ENCODE data around the gene RPL34. TPM values are rescaled to one million over a fixed set of nuclear protein-coding genes. Genes with fewer than 3 reads are reported as not detected.

Gene RPL34
- total RNA-seq, 3 donors from 2014 or later (not counting 1 experiment from before 2014, with no cell fraction given): 1,002 to 1,285 (median 1,229) TPM

- Mint-ChIP-seq H3K4me1 (no peaks in the 10 kb centered on the region), H3K27ac (no peak overlapping the region), H3K36me3 (peaks cover 20% of the 10 kb centered on the region), H3K27me3 (ENCODE audit: low read depth in 2 of 2) (no peaks in the 10 kb centered on the region), H3K9me3 (no peaks in the 10 kb centered on the region), H3K4me3 (no peak overlapping the region)
- Histone ChIP-seq H3K27me3 (ENCODE audit: control insufficient read depth, insufficient read depth, low read length) (no peaks in the 10 kb centered on the region), H3K4me1 (ENCODE audit: control insufficient read depth, insufficient read depth, low read length) (no peaks in the 10 kb centered on the region), H3K4me3 (ENCODE audit: low read length) (no peak overlapping the region), H3K27ac (ENCODE audit: low read length) (no peak overlapping the region), H3K9me3 (ENCODE audit: control insufficient read depth, insufficient read depth, low read length) (no peaks in the 10 kb centered on the region), H3K36me3 (ENCODE audit: control insufficient read depth, insufficient read depth, low read length) (peaks cover 41% of the 10 kb centered on the region)
- intact Hi-C loops (cut with micrococcal nuclease): no loop called here
- no peak for DNase-seq
- TF ChIP-seq, protein P1, sequence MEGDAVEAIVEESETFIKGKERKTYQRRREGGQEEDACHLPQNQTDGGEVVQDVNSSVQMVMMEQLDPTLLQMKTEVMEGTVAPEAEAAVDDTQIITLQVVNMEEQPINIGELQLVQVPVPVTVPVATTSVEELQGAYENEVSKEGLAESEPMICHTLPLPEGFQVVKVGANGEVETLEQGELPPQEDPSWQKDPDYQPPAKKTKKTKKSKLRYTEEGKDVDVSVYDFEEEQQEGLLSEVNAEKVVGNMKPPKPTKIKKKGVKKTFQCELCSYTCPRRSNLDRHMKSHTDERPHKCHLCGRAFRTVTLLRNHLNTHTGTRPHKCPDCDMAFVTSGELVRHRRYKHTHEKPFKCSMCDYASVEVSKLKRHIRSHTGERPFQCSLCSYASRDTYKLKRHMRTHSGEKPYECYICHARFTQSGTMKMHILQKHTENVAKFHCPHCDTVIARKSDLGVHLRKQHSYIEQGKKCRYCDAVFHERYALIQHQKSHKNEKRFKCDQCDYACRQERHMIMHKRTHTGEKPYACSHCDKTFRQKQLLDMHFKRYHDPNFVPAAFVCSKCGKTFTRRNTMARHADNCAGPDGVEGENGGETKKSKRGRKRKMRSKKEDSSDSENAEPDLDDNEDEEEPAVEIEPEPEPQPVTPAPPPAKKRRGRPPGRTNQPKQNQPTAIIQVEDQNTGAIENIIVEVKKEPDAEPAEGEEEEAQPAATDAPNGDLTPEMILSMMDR (IDR thresholded peaks at IDR 0.05): no peak
- 86% methylated on average over 8 of the region's 8 CpGs for whole genome bisulfite sequencing (ENCODE audit: insufficient coverage)
- no peak for ATAC-seq
Measured at GRCh38 chr4:108635070-108635655, 14.8 kb downstream of the RPL34 start.

DNA sequence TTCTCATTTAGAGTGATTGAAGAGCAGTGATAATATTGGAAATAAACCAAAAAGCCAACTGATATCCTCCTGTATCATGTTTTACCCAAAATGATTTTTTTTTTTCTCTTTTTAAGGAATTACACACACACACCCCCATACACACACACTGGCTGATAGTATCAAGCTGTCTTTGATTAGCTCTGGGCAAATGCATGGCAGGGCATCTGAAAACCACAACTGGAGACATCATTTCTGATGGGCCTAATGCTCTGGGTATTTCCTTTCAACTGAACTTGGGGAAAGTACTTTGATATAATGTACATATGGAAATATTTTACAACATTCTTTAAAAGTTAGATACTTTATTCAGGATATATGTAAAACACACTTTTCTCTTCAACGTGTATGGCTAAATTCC lies 15.9 kb downstream of the RPL34 start:
- intact Hi-C loops (cut with micrococcal nuclease): no loop called here
- DNase-seq (no peak), ATAC-seq (no peak)
- Mint-ChIP-seq H3K9me3 (no peaks in the 10 kb centered on the region), H3K36me3 (peaks cover 10% of the 10 kb centered on the region), H3K27ac (no peak overlapping the region), H3K27me3 (ENCODE audit: low read depth in 2 of 2) (no peaks in the 10 kb centered on the region), H3K4me1 (no peaks in the 10 kb centered on the region), H3K4me3 (no peak overlapping the region)
- WGBS (ENCODE audit: insufficient coverage): 80% methylated on average over 1 of the region's 1 CpG
- no peak overlapping the region for H3K27ac ChIP-seq (ENCODE audit: low read length)
- peaks cover 33% of the 10 kb centered on the region for H3K36me3 ChIP-seq (ENCODE audit: control insufficient read depth, insufficient read depth, low read length)
- H3K9me3 ChIP-seq (ENCODE audit: control insufficient read depth, insufficient read depth, low read length): no peaks in the 10 kb centered on the region
- H3K4me1 ChIP-seq (ENCODE audit: control insufficient read depth, insufficient read depth, low read length): no peaks in the 10 kb centered on the region
- no peaks in the 10 kb centered on the region for H3K27me3 ChIP-seq (ENCODE audit: control insufficient read depth, insufficient read depth, low read length)
- no peak overlapping the region for H3K4me3 ChIP-seq (ENCODE audit: low read length)
- TF ChIP-seq, protein P1 (IDR thresholded peaks at IDR 0.05): no peak

GRCh38 chr4:108637856-108638255 lies 17.5 kb downstream of the RPL34 start:
- no peaks in the 10 kb centered on the region for H3K27me3 ChIP-seq (ENCODE audit: control insufficient read depth, insufficient read depth, low read length)
- Mint-ChIP-seq H3K27me3 (ENCODE audit: low read depth in 2 of 2) (no peaks in the 10 kb centered on the region), H3K4me3 (no peak overlapping the region), H3K4me1 (no peaks in the 10 kb centered on the region), H3K36me3 (peaks cover 6% of the 10 kb centered on the region), H3K27ac (no peak overlapping the region), H3K9me3 (no peaks in the 10 kb centered on the region)
- H3K9me3 ChIP-seq (ENCODE audit: control insufficient read depth, insufficient read depth, low read length): no peaks in the 10 kb centered on the region
- intact Hi-C loops (cut with micrococcal nuclease): no loop called here
- TF ChIP-seq, protein P1 (IDR thresholded peaks at IDR 0.05): no peak
- no peak overlapping the region for H3K4me3 ChIP-seq (ENCODE audit: low read length)
- WGBS (ENCODE audit: insufficient coverage): 100% methylated on average over 1 of the region's 2 CpGs
- no peak overlapping the region for H3K27ac ChIP-seq (ENCODE audit: low read length)
- DNase-seq: no peak
- peaks cover 20% of the 10 kb centered on the region for H3K36me3 ChIP-seq (ENCODE audit: control insufficient read depth, insufficient read depth, low read length)
- no peaks in the 10 kb centered on the region for H3K4me1 ChIP-seq (ENCODE audit: control insufficient read depth, insufficient read depth, low read length)
- ATAC-seq: no peak

- H3K27ac Mint-ChIP-seq: no peak overlapping the region
- H3K27me3 Mint-ChIP-seq (ENCODE audit: low read depth in 2 of 2): peaks cover 0 to 6% of the 10 kb centered on the region in 2 donors
- H3K4me1 Mint-ChIP-seq: no peaks in the 10 kb centered on the region
- no peak overlapping the region for H3K27ac ChIP-seq (ENCODE audit: low read length)
- no peaks in the 10 kb centered on the region for H3K36me3 ChIP-seq (ENCODE audit: control insufficient read depth, insufficient read depth, low read length)
- intact Hi-C loops (cut with micrococcal nuclease): no loop called here
- H3K4me3 Mint-ChIP-seq: no peak overlapping the region
- no peaks in the 10 kb centered on the region for H3K4me1 ChIP-seq (ENCODE audit: control insufficient read depth, insufficient read depth, low read length)
- H3K36me3 Mint-ChIP-seq: no peaks in the 10 kb centered on the region
- no peaks in the 10 kb centered on the region for H3K27me3 ChIP-seq (ENCODE audit: control insufficient read depth, insufficient read depth, low read length)
- no CpG with 5 or more reads among the region's 1 CpG for WGBS (ENCODE audit: insufficient coverage)
- DNase-seq (no peak), ATAC-seq (no peak)
- TF ChIP-seq, protein P1 (IDR thresholded peaks at IDR 0.05): no peak
- no peak overlapping the region for H3K4me3 ChIP-seq (ENCODE audit: low read length)
- H3K9me3 ChIP-seq (ENCODE audit: control insufficient read depth, insufficient read depth, low read length): no peaks in the 10 kb centered on the region
- no peaks in the 10 kb centered on the region for H3K9me3 Mint-ChIP-seq
Measured at GRCh38 chr4:108644237-108644636, 23.9 kb downstream of the RPL34 start.
